ENCODE data around the gene GAS2L2. TPM values are rescaled to one million over a fixed set of nuclear protein-coding genes. Genes with fewer than 3 reads are reported as not detected.

Gene GAS2L2
- total RNA-seq, 1 experiment from 2014 or later = 0.15 TPM

- TF ChIP-seq GRHL2 (CRISPR knock-in tag; IDR thresholded peaks at IDR 0.05; ENCODE audit: insufficient replicate concordance, severe bottlenecking) (no peak), SP1 (CRISPR knock-in tag; conservative IDR thresholded peaks at IDR 0.05) (peak; percentile 93), ZBTB21 (CRISPR knock-in tag; IDR thresholded peaks at IDR 0.05; ENCODE audit: borderline replicate concordance) (peak; percentile 98), AR (CRISPR knock-in tag; IDR thresholded peaks at IDR 0.05) (no peak), ZNF423 (CRISPR knock-in tag; IDR thresholded peaks at IDR 0.05) (no peak), OVOL2 (CRISPR knock-in tag; IDR thresholded peaks at IDR 0.05; ENCODE audit: borderline replicate concordance) (no peak), ZNF219 (CRISPR knock-in tag; IDR thresholded peaks at IDR 0.05; ENCODE audit: borderline replicate concordance) (peak; percentile 62; the same call in 1 of the 2 replicates), ZNF232 (CRISPR knock-in tag; IDR thresholded peaks at IDR 0.05) (peak; percentile 98), GTF2I (CRISPR knock-in tag; conservative IDR thresholded peaks at IDR 0.05) (no peak), SMAD4 (CRISPR knock-in tag; IDR thresholded peaks at IDR 0.05) (no peak), RELA (CRISPR knock-in tag; IDR thresholded peaks at IDR 0.05; ENCODE audit: borderline replicate concordance) (peak; percentile 99)
- TF ChIP-seq, protein P1, sequence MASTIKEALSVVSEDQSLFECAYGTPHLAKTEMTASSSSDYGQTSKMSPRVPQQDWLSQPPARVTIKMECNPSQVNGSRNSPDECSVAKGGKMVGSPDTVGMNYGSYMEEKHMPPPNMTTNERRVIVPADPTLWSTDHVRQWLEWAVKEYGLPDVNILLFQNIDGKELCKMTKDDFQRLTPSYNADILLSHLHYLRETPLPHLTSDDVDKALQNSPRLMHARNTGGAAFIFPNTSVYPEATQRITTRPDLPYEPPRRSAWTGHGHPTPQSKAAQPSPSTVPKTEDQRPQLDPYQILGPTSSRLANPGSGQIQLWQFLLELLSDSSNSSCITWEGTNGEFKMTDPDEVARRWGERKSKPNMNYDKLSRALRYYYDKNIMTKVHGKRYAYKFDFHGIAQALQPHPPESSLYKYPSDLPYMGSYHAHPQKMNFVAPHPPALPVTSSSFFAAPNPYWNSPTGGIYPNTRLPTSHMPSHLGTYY (CRISPR knock-in tag; IDR thresholded peaks at IDR 0.05) = no peak
- TF ChIP-seq, protein P2, sequence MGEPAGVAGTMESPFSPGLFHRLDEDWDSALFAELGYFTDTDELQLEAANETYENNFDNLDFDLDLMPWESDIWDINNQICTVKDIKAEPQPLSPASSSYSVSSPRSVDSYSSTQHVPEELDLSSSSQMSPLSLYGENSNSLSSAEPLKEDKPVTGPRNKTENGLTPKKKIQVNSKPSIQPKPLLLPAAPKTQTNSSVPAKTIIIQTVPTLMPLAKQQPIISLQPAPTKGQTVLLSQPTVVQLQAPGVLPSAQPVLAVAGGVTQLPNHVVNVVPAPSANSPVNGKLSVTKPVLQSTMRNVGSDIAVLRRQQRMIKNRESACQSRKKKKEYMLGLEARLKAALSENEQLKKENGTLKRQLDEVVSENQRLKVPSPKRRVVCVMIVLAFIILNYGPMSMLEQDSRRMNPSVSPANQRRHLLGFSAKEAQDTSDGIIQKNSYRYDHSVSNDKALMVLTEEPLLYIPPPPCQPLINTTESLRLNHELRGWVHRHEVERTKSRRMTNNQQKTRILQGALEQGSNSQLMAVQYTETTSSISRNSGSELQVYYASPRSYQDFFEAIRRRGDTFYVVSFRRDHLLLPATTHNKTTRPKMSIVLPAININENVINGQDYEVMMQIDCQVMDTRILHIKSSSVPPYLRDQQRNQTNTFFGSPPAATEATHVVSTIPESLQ (CRISPR knock-in tag; IDR thresholded peaks at IDR 0.05) = peak; percentile 76; the same call in 1 of the 2 replicates
- TF ChIP-seq, protein P3, sequence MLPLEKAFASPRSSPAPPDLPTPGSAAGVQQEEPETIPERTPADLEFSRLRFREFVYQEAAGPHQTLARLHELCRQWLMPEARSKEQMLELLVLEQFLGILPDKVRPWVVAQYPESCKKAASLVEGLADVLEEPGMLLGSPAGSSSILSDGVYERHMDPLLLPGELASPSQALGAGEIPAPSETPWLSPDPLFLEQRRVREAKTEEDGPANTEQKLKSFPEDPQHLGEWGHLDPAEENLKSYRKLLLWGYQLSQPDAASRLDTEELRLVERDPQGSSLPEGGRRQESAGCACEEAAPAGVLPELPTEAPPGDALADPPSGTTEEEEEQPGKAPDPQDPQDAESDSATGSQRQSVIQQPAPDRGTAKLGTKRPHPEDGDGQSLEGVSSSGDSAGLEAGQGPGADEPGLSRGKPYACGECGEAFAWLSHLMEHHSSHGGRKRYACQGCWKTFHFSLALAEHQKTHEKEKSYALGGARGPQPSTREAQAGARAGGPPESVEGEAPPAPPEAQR (CRISPR knock-in tag; IDR thresholded peaks at IDR 0.05) = no peak
Observed at GRCh38 chr17:35740997-35741931, 11.8 kb downstream of the GAS2L2 start (continued).

DNA sequence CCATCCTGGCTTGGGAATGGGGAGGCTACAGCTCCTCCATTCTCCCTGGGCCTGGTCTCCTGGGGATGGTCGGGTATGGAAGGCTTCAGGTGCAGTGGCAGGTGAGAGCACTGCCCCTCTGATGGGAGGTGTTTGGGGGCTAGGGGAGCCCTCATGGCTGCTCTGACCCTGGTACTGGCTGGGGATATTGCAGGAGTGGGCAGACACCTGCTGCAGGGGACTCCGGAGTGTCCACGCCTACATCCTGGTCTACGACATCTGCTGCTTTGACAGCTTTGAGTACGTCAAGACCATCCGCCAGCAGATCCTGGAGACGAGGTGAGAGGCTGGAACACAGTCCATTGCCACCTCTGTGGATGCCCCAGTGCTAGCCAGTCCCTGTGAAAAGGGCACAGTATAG is 12.8 kb downstream of the GAS2L2 start:
- no peak for DNase-seq (ENCODE audit: low spot score)
- ChIA-PET POLR2A (interaction anchor here (1.2 kb wide), 1 partner anchor 9 kb away, joined by 3 read pairs; the partner anchor contains the start of gene RASL10B), CTCF (interaction anchor here (1.0 to 1.3 kb wide), 2 partner anchors 24 to 27 kb away, joined by 3 to 5 read pairs; no protein-coding TSS in a partner anchor)
- ATAC-seq = no peak
- Mint-ChIP-seq H3K4me1 (peaks cover 6% of the 10 kb centered on the region), H3K36me3 (peaks cover 8% of the 10 kb centered on the region; the same call in 1 of the 2 replicates), H3K27me3 (ENCODE audit: low read depth) (peaks cover 51% of the 10 kb centered on the region), H3K9me3 (no peaks in the 10 kb centered on the region), H3K4me3 (no peak overlapping the region), H3K27ac (no peak overlapping the region)
- no peak for TF ChIP-seq ATF2 (CRISPR knock-in tag; IDR thresholded peaks at IDR 0.05; ENCODE audit: borderline replicate concordance, low read depth)
- TF ChIP-seq, protein P4, sequence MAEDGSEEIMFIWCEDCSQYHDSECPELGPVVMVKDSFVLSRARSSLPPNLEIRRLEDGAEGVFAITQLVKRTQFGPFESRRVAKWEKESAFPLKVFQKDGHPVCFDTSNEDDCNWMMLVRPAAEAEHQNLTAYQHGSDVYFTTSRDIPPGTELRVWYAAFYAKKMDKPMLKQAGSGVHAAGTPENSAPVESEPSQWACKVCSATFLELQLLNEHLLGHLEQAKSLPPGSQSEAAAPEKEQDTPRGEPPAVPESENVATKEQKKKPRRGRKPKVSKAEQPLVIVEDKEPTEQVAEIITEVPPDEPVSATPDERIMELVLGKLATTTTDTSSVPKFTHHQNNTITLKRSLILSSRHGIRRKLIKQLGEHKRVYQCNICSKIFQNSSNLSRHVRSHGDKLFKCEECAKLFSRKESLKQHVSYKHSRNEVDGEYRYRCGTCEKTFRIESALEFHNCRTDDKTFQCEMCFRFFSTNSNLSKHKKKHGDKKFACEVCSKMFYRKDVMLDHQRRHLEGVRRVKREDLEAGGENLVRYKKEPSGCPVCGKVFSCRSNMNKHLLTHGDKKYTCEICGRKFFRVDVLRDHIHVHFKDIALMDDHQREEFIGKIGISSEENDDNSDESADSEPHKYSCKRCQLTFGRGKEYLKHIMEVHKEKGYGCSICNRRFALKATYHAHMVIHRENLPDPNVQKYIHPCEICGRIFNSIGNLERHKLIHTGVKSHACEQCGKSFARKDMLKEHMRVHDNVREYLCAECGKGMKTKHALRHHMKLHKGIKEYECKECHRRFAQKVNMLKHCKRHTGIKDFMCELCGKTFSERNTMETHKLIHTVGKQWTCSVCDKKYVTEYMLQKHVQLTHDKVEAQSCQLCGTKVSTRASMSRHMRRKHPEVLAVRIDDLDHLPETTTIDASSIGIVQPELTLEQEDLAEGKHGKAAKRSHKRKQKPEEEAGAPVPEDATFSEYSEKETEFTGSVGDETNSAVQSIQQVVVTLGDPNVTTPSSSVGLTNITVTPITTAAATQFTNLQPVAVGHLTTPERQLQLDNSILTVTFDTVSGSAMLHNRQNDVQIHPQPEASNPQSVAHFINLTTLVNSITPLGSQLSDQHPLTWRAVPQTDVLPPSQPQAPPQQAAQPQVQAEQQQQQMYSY (CRISPR knock-in tag; IDR thresholded peaks at IDR 0.05) = 0 out of 2 replicates have a peak, but pooled peaks have one; percentile 20
